CD4-positive, CD25-positive, alpha-beta regulatory T cell (primary cell): ENCODE measurements around the gene GSG1L. TPM values are rescaled to one million over a fixed set of nuclear protein-coding genes. Genes with fewer than 3 reads are reported as not detected.

ENCODE experiments used
- ATAC-seq, 2 donors: fragments of 150-1000 bp; cut with Tn5 transposase; one replicate each; pipeline ENCODE4 v1.10.0; 2021; ENCODE audit warnings: low read depth in 2 of 2, moderate number of reproducible peaks in 2 of 2, moderate library complexity in 1 of 2
- DNase-seq, 3 donors: peaks; one replicate each; pipeline versions ENCODE4 v3.0.0 to v3.0.0-alpha.2; 2012 to 2022; ENCODE audit warnings: mixed read lengths in 1 of 3
- H3K27ac ChIP-seq: one replicate; pipeline ENCODE4 v1.7.0; 2013; ENCODE audit warnings: mild to moderate bottlenecking, low read length; ENCODE audit not compliant: insufficient read depth, poor library complexity, severe bottlenecking
- H3K27me3 ChIP-seq: one replicate; pipeline ENCODE4 v1.7.0; 2013; ENCODE audit warnings: low read length; ENCODE audit not compliant: control insufficient read depth, insufficient read depth
- H3K36me3 ChIP-seq: one replicate; pipeline ENCODE4 v1.7.0; 2013; ENCODE audit warnings: mild to moderate bottlenecking, low read length, moderate library complexity; ENCODE audit not compliant: control insufficient read depth, insufficient read depth
- H3K4me1 ChIP-seq: 2 replicates; pipeline ENCODE4 v1.7.0; 2013; ENCODE audit warnings: mild to moderate bottlenecking, low read length; ENCODE audit not compliant: insufficient read depth, control insufficient read depth, poor library complexity, severe bottlenecking
- H3K4me3 ChIP-seq: one replicate; pipeline ENCODE4 v1.7.0; 2013; ENCODE audit warnings: low read depth, mild to moderate bottlenecking, low read length, moderate library complexity
- H3K9me3 ChIP-seq, 2 experiments: 1 replicate in 1 of 2; 2 replicates in 1 of 2; pipeline ENCODE4 v1.7.0; 2013; ENCODE audit warnings: low read length in 2 of 2, mild to moderate bottlenecking in 1 of 2, moderate library complexity in 1 of 2; ENCODE audit not compliant: control insufficient read depth in 2 of 2
- H3K27ac Mint-ChIP-seq, 3 donors: one replicate each; pipeline ENCODE4 v1.8.0; 2020 to 2022; ENCODE audit warnings: mild to moderate bottlenecking in 3 of 3, mixed read lengths in 3 of 3, moderate library complexity in 2 of 3
- H3K27me3 Mint-ChIP-seq: one replicate; pipeline ENCODE4 v1.8.0; 2022; ENCODE audit warnings: mild to moderate bottlenecking, mixed read lengths
- H3K36me3 Mint-ChIP-seq: one replicate; pipeline ENCODE4 v1.8.0; 2020; ENCODE audit warnings: mixed read lengths
- H3K4me1 Mint-ChIP-seq, 4 donors: one replicate each; pipeline ENCODE4 v1.8.0; 2020 to 2022; ENCODE audit warnings: mixed read lengths in 4 of 4, mild to moderate bottlenecking in 1 of 4
- H3K4me3 Mint-ChIP-seq, 4 donors: one replicate each; pipeline ENCODE4 v1.8.0; 2020 to 2022; ENCODE audit warnings: mild to moderate bottlenecking in 4 of 4, mixed read lengths in 4 of 4, moderate library complexity in 3 of 4
- H3K9me3 Mint-ChIP-seq, 7 donors: one replicate each; pipeline ENCODE4 v1.8.0; 2020 to 2022; ENCODE audit warnings: mixed read lengths in 7 of 7, mild to moderate bottlenecking in 3 of 7, moderate library complexity in 2 of 7
- polyA plus RNA-seq, 4 donors: library from polyadenylated mRNA; unstranded; fragments of 300-500 nt; fragmentation: Illumina TruSeq; gene quantifications; one replicate each; pipeline ENCODE4 v1.2.3, GENCODE V29; 2021
- total RNA-seq: library from RNA; stranded (reverse); gene quantifications from one replicate; pipeline ENCODE4 v1.2.3, GENCODE V29; 2022

Gene GSG1L
- total and polyA plus RNA-seq, 5 donors from 2014 or later, result 0.15 TPM; not detected in 4

- Mint-ChIP-seq H3K4me1 (peaks cover 0 to 4% (median 0%) of the 10 kb centered on the region in 4 donors), H3K9me3 (peaks cover 0 to 2% (median 0%) of the 10 kb centered on the region in 7 donors), H3K27me3 (peaks cover 19% of the 10 kb centered on the region), H3K4me3 (no peak overlapping the region), H3K36me3 (no peaks in the 10 kb centered on the region), H3K27ac (peak overlapping the region in 1 of 3 donors; percentile 60)
- no peaks in the 10 kb centered on the region for H3K4me1 ChIP-seq
- H3K27ac ChIP-seq, result no peak overlapping the region
- no peaks in the 10 kb centered on the region for H3K36me3 ChIP-seq
- H3K9me3 ChIP-seq, result no peaks in the 10 kb centered on the region
- DNase-seq, result no peak
- no peak overlapping the region for H3K4me3 ChIP-seq
- H3K27me3 ChIP-seq, result no peaks in the 10 kb centered on the region
- no peak for ATAC-seq
Observed at GRCh38 chr16:28069971-28070794, 6.7 kb upstream of the GSG1L start.

DNA sequence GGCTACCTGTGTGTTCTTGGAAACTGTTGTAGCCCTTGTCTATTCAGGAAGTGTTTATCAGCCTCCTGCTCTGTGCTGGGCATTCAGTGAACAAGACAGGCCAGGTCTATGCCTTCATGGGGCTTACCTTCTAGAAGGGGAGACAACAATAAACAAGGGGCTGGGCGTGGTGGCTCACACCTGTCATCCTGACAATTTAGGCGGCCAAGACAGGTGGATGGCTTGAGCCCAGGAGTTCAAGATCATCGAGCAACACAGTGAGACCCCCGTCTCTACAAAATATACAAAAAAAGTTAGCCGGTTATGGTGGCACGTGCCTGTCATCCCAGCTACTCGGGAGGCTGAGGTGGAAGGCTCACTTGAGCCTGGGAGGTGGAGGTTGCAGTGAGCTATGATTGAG is 5.5 kb upstream of the GSG1L start:
- Histone ChIP-seq H3K27ac (no peak overlapping the region), H3K9me3 (no peaks in the 10 kb centered on the region), H3K4me3 (no peak overlapping the region), H3K27me3 (no peaks in the 10 kb centered on the region), H3K36me3 (no peaks in the 10 kb centered on the region), H3K4me1 (no peaks in the 10 kb centered on the region)
- Mint-ChIP-seq H3K9me3 (peaks cover 0 to 2% (median 0%) of the 10 kb centered on the region in 7 donors), H3K27ac (peak overlapping the region in 1 of 3 donors; percentile 56), H3K36me3 (no peaks in the 10 kb centered on the region), H3K27me3 (peaks cover 26% of the 10 kb centered on the region), H3K4me1 (peaks cover 0 to 5% (median 4%) of the 10 kb centered on the region in 4 donors), H3K4me3 (no peak overlapping the region)
- no peak for DNase-seq
- no peak for ATAC-seq

- Mint-ChIP-seq H3K4me1 (peaks cover 0 to 5% (median 4%) of the 10 kb centered on the region in 4 donors), H3K4me3 (no peak overlapping the region), H3K27me3 (peaks cover 26% of the 10 kb centered on the region), H3K9me3 (no peaks in the 10 kb centered on the region), H3K36me3 (no peaks in the 10 kb centered on the region), H3K27ac (no peak overlapping the region)
- no peaks in the 10 kb centered on the region for H3K36me3 ChIP-seq
- peaks cover 1% of the 10 kb centered on the region for H3K4me1 ChIP-seq
- ATAC-seq (no peak), DNase-seq (no peak)
- H3K4me3 ChIP-seq, result no peak overlapping the region
- no peaks in the 10 kb centered on the region for H3K9me3 ChIP-seq
- no peak overlapping the region for H3K27ac ChIP-seq
- H3K27me3 ChIP-seq, result no peaks in the 10 kb centered on the region
Observed at GRCh38 chr16:28067604-28068379, 4.3 kb upstream of the GSG1L start.

DNA sequence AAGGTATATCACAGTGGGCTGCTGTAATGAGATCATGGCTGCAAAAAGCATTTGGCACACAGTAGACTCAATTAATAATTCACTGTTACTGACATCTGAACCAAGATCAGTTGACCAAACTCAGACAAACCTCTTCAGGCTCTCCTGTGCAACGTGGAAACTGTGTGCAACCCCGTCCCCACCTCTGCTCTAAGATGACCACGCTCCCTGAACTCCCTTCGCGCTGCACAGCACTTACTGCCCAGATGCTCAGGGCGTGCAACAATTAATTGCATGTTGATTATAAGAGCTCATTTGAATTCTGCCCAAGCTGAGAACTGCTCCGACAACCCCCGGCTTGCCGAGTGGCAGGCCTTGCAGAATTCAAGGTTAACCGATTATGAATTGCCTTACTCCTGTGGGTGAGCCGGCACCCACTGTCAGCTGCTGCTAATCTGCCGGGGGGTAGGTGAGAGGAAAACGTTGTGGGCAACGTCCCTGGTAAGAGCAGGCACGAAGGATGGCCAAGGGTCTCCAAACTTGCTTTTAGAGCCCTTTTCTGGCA is 1.3 kb upstream of the GSG1L start:
- DNase-seq (no peak), ATAC-seq (no peak)
- peaks cover 44% of the 10 kb centered on the region for H3K27me3 Mint-ChIP-seq
- H3K36me3 Mint-ChIP-seq, result no peaks in the 10 kb centered on the region
- Histone ChIP-seq H3K4me1 (peaks cover 5% of the 10 kb centered on the region), H3K27me3 (peaks cover 5% of the 10 kb centered on the region), H3K27ac (no peak overlapping the region), H3K9me3 (no peaks in the 10 kb centered on the region), H3K4me3 (no peak overlapping the region), H3K36me3 (no peaks in the 10 kb centered on the region)
- peaks cover 0 to 12% (median 3%) of the 10 kb centered on the region in 4 donors for H3K4me1 Mint-ChIP-seq
- no peak overlapping the region for H3K27ac Mint-ChIP-seq
- no peaks in the 10 kb centered on the region for H3K9me3 Mint-ChIP-seq
- H3K4me3 Mint-ChIP-seq, result peak overlapping the region in 1 of 4 donors; percentile 40

- H3K4me1 ChIP-seq, result peaks cover 5% of the 10 kb centered on the region
- Mint-ChIP-seq H3K27ac (no peak overlapping the region), H3K36me3 (no peaks in the 10 kb centered on the region), H3K4me1 (peaks cover 0 to 12% (median 3%) of the 10 kb centered on the region in 4 donors), H3K27me3 (peaks cover 44% of the 10 kb centered on the region), H3K9me3 (no peaks in the 10 kb centered on the region), H3K4me3 (no peak overlapping the region)
- no peak overlapping the region for H3K4me3 ChIP-seq
- no peak for DNase-seq
- H3K27me3 ChIP-seq, result peaks cover 5% of the 10 kb centered on the region
- ATAC-seq, result no peak
- H3K36me3 ChIP-seq, result no peaks in the 10 kb centered on the region
- no peak overlapping the region for H3K27ac ChIP-seq
- no peaks in the 10 kb centered on the region for H3K9me3 ChIP-seq
Observed at GRCh38 chr16:28064150-28064549, 636 bp upstream of the GSG1L start.

GRCh38 chr16:28062847-28063521 is 530 bp downstream of the GSG1L start:
- no peaks in the 10 kb centered on the region for H3K9me3 ChIP-seq
- peaks cover 50% of the 10 kb centered on the region for H3K27me3 Mint-ChIP-seq
- peaks cover 5% of the 10 kb centered on the region for H3K27me3 ChIP-seq
- H3K27ac ChIP-seq, result no peak overlapping the region
- peaks cover 0 to 12% (median 3%) of the 10 kb centered on the region in 4 donors for H3K4me1 Mint-ChIP-seq
- no peak for ATAC-seq
- no peaks in the 10 kb centered on the region for H3K36me3 ChIP-seq
- DNase-seq, result no peak
- H3K36me3 Mint-ChIP-seq, result no peaks in the 10 kb centered on the region
- H3K27ac Mint-ChIP-seq, result no peak overlapping the region
- H3K9me3 Mint-ChIP-seq, result peaks cover 0 to 2% (median 0%) of the 10 kb centered on the region in 7 donors
- peaks cover 5% of the 10 kb centered on the region for H3K4me1 ChIP-seq
- H3K4me3 Mint-ChIP-seq, result no peak overlapping the region
- no peak overlapping the region for H3K4me3 ChIP-seq

DNA sequence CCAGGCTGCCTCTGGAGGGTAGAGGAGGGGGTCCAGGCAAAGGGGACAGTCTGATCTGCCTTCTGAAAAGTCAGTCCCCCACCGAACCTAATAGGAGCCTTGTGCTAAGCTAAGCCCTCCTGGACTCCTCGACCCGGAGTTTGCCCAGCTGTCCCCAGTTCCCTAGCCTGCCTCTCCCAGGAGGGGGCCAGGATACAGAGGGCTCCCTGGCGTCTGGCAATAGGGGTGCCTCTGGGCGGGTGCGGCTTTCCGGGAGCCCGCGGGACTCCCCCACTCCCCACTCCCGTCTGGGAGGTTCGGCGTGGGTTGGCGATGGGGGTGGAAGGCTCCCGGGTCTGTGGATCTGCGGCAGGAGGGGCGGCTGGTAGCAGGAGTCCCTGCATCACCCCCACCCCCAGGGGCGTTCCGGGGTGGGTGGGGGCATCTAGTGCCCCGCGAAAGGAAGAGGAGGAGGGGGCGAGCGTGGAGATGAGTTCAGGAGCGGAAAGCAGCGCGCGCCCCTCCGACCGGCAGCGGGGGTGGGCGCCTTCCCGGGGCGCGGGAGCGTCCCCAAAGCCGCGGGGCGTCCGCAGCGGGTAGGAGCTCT is 1.2 kb downstream of the GSG1L start:
- Mint-ChIP-seq H3K4me3 (no peak overlapping the region), H3K9me3 (peaks cover 0 to 2% (median 0%) of the 10 kb centered on the region in 7 donors), H3K27me3 (peaks cover 49% of the 10 kb centered on the region), H3K4me1 (peaks cover 0 to 12% (median 3%) of the 10 kb centered on the region in 4 donors), H3K27ac (no peak overlapping the region), H3K36me3 (no peaks in the 10 kb centered on the region)
- H3K4me3 ChIP-seq, result no peak overlapping the region
- H3K27ac ChIP-seq, result no peak overlapping the region
- ATAC-seq (no peak), DNase-seq (no peak)
- no peaks in the 10 kb centered on the region for H3K36me3 ChIP-seq
- no peaks in the 10 kb centered on the region for H3K9me3 ChIP-seq
- peaks cover 5% of the 10 kb centered on the region for H3K27me3 ChIP-seq
- H3K4me1 ChIP-seq, result peaks cover 5% of the 10 kb centered on the region
